SK-N-SH (cell line): Measurements from ENCODE around the gene CALCOCO2.
"Not testable (repeated sequence)": the region's sequence is repeated elsewhere in the genome, so short reads cannot be mapped to it uniquely, and the experiment has no call there.

Experiments used
- USF2 ChIP-seq: fragments of 150-350 bp; IDR thresholded peaks from 2 replicates; pipeline ENCODE4 v1.6.1; 2017; ENCODE audit warnings: antibody characterized with exemption, low read length, low read depth, borderline replicate concordance
- TF ChIP-seq, protein P1 (sequence below): fragments of 200-600 bp; sonication (generic); IDR thresholded peaks from 2 replicates; pipeline ENCODE4 v1.6.1; 2017; ENCODE audit warnings: antibody characterized with exemption, mild to moderate bottlenecking, moderate library complexity

GRCh38 chr17:48872409-48872808, 41.6 kb downstream of the CALCOCO2 start:
- TF ChIP-seq USF2, result not testable (repeated sequence)
- TF ChIP-seq, protein P1, sequence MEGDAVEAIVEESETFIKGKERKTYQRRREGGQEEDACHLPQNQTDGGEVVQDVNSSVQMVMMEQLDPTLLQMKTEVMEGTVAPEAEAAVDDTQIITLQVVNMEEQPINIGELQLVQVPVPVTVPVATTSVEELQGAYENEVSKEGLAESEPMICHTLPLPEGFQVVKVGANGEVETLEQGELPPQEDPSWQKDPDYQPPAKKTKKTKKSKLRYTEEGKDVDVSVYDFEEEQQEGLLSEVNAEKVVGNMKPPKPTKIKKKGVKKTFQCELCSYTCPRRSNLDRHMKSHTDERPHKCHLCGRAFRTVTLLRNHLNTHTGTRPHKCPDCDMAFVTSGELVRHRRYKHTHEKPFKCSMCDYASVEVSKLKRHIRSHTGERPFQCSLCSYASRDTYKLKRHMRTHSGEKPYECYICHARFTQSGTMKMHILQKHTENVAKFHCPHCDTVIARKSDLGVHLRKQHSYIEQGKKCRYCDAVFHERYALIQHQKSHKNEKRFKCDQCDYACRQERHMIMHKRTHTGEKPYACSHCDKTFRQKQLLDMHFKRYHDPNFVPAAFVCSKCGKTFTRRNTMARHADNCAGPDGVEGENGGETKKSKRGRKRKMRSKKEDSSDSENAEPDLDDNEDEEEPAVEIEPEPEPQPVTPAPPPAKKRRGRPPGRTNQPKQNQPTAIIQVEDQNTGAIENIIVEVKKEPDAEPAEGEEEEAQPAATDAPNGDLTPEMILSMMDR, result not testable (repeated sequence)
